ENCODE measurements around the gene TMPRSS6. TPM values are rescaled to one million over a fixed set of nuclear protein-coding genes. Genes with fewer than 3 reads are reported as not detected.

Gene TMPRSS6
- total and polyA plus RNA-seq, 2 of the 13 experiments (the other 11 are each of a cell fraction or from before 2014, with no cell fraction given), result 4.2 to 4.8 TPM

GRCh38 chr22:37019309-37020191 lies 90.0 kb downstream of the TMPRSS6 start, which contains the start of the genes MPST and TST (continued):
- TF ChIP-seq, protein P1, sequence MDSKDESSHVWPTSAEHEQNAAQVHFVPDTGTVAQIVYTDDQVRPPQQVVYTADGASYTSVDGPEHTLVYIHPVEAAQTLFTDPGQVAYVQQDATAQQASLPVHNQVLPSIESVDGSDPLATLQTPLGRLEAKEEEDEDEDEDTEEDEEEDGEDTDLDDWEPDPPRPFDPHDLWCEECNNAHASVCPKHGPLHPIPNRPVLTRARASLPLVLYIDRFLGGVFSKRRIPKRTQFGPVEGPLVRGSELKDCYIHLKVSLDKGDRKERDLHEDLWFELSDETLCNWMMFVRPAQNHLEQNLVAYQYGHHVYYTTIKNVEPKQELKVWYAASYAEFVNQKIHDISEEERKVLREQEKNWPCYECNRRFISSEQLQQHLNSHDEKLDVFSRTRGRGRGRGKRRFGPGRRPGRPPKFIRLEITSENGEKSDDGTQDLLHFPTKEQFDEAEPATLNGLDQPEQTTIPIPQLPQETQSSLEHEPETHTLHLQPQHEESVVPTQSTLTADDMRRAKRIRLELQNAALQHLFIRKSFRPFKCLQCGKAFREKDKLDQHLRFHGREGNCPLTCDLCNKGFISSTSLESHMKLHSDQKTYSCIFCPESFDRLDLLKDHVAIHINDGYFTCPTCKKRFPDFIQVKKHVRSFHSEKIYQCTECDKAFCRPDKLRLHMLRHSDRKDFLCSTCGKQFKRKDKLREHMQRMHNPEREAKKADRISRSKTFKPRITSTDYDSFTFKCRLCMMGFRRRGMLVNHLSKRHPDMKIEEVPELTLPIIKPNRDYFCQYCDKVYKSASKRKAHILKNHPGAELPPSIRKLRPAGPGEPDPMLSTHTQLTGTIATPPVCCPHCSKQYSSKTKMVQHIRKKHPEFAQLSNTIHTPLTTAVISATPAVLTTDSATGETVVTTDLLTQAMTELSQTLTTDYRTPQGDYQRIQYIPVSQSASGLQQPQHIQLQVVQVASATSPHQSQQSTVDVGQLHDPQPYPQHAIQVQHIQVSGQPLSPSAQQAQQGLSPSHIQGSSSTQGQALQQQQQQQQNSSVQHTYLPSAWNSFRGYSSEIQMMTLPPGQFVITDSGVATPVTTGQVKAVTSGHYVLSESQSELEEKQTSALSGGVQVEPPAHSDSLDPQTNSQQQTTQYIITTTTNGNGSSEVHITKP (CRISPR knock-in tag; IDR thresholded peaks at IDR 0.05; ENCODE audit: low read depth), result peak; percentile 95
- TF ChIP-seq HNRNPL (IDR thresholded peaks at IDR 0.05; ENCODE audit: low read depth, low read length) (peak; percentile 79; the same call in 1 of the 2 replicates), ZNF563 (CRISPR knock-in tag; IDR thresholded peaks at IDR 0.05) (0 out of 2 replicates have a peak, but pooled peaks have one; percentile 11), PHF21A (CRISPR knock-in tag; IDR thresholded peaks at IDR 0.05) (peak; percentile 20; the same call in 1 of the 2 replicates), NONO (IDR thresholded peaks at IDR 0.05) (no peak), NONO (CRISPR knock-in tag; conservative IDR thresholded peaks at IDR 0.05) (peak; percentile 84), MEIS1 (CRISPR knock-in tag; IDR thresholded peaks at IDR 0.05; ENCODE audit: borderline replicate concordance) (no peak), BRF2 (CRISPR knock-in tag; IDR thresholded peaks at IDR 0.05) (0 out of 2 replicates have a peak, but pooled peaks have one; percentile 40), RBFOX2 (IDR thresholded peaks at IDR 0.05; ENCODE audit: low read depth, low read length) (peak; percentile 93), ISX (CRISPR knock-in tag; conservative IDR thresholded peaks at IDR 0.05) (0 out of 2 replicates have a peak, but pooled peaks have one; percentile 49), HOXA5 (CRISPR knock-in tag; IDR thresholded peaks at IDR 0.05) (no peak; the same call in 1 of the 2 replicates), ZNF263 (CRISPR knock-in tag; IDR thresholded peaks at IDR 0.05) (peak; percentile 31; the same call in 1 of the 2 replicates), GATA4 (IDR thresholded peaks at IDR 0.05; ENCODE audit: borderline replicate concordance, low read depth) (0 out of 2 replicates have a peak, but pooled peaks have one; percentile 21), ZFP62 (CRISPR knock-in tag; IDR thresholded peaks at IDR 0.05) (no peak), ZSCAN25 (CRISPR knock-in tag; IDR thresholded peaks at IDR 0.05) (peak; percentile 42; the same call in 1 of the 2 replicates)
- TF ChIP-seq, protein P2, sequence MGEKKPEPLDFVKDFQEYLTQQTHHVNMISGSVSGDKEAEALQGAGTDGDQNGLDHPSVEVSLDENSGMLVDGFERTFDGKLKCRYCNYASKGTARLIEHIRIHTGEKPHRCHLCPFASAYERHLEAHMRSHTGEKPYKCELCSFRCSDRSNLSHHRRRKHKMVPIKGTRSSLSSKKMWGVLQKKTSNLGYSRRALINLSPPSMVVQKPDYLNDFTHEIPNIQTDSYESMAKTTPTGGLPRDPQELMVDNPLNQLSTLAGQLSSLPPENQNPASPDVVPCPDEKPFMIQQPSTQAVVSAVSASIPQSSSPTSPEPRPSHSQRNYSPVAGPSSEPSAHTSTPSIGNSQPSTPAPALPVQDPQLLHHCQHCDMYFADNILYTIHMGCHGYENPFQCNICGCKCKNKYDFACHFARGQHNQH (CRISPR knock-in tag; IDR thresholded peaks at IDR 0.05), result peak; percentile 32; the same call in 1 of the 2 replicates
- TF ChIP-seq, protein P3, sequence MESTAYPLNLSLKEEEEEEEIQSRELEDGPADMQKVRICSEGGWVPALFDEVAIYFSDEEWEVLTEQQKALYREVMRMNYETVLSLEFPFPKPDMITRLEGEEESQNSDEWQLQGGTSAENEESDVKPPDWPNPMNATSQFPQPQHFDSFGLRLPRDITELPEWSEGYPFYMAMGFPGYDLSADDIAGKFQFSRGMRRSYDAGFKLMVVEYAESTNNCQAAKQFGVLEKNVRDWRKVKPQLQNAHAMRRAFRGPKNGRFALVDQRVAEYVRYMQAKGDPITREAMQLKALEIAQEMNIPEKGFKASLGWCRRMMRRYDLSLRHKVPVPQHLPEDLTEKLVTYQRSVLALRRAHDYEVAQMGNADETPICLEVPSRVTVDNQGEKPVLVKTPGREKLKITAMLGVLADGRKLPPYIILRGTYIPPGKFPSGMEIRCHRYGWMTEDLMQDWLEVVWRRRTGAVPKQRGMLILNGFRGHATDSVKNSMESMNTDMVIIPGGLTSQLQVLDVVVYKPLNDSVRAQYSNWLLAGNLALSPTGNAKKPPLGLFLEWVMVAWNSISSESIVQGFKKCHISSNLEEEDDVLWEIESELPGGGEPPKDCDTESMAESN (CRISPR knock-in tag; conservative IDR thresholded peaks at IDR 0.05), result no peak
- TF ChIP-seq, protein P4, sequence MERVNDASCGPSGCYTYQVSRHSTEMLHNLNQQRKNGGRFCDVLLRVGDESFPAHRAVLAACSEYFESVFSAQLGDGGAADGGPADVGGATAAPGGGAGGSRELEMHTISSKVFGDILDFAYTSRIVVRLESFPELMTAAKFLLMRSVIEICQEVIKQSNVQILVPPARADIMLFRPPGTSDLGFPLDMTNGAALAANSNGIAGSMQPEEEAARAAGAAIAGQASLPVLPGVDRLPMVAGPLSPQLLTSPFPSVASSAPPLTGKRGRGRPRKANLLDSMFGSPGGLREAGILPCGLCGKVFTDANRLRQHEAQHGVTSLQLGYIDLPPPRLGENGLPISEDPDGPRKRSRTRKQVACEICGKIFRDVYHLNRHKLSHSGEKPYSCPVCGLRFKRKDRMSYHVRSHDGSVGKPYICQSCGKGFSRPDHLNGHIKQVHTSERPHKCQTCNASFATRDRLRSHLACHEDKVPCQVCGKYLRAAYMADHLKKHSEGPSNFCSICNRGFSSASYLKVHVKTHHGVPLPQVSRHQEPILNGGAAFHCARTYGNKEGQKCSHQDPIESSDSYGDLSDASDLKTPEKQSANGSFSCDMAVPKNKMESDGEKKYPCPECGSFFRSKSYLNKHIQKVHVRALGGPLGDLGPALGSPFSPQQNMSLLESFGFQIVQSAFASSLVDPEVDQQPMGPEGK (CRISPR knock-in tag; IDR thresholded peaks at IDR 0.05), result peak; percentile 71
